GM18868 (cell line): Measurements from ENCODE around the gene MINDY4.

Experiments used
- ATAC-seq: cut with Tn5 transposase; IDR thresholded peaks from one replicate; pipeline ENCODE4 v1.9.1; 2021; ENCODE audit warnings: mild to moderate bottlenecking, moderate library complexity; ENCODE audit not compliant: unreplicated experiment

The MINDY4 gene

GRCh38 chr7:30873207-30873606 lies 102.0 kb downstream of the MINDY4 start:
- ATAC-seq: no peak

GRCh38 chr7:30873656-30874055 lies 102.4 kb downstream of the MINDY4 start:
- no peak for ATAC-seq

GRCh38 chr7:30874656-30875302 lies 103.6 kb downstream of the MINDY4 start:
- ATAC-seq: no peak

- ATAC-seq: no peak
Measured at GRCh38 chr7:30877015-30877769, 106.0 kb downstream of the MINDY4 start.

- ATAC-seq: no peak
Measured at GRCh38 chr7:30877993-30878392, 106.8 kb downstream of the MINDY4 start.

- no peak for ATAC-seq
Measured at GRCh38 chr7:30879139-30880124, 108.2 kb downstream of the MINDY4 start.

GRCh38 chr7:30880125-30880720 lies 109.0 kb downstream of the MINDY4 start:
- no peak for ATAC-seq

GRCh38 chr7:30880941-30881340 lies 109.7 kb downstream of the MINDY4 start:
- no peak for ATAC-seq

GRCh38 chr7:30881448-30881847 lies 110.2 kb downstream of the MINDY4 start:
- no peak for ATAC-seq

- no peak for ATAC-seq
Measured at GRCh38 chr7:30884881-30885280, 113.7 kb downstream of the MINDY4 start.

- ATAC-seq: no peak
Measured at GRCh38 chr7:30886608-30887011, 115.4 kb downstream of the MINDY4 start.

- no peak for ATAC-seq
Measured at GRCh38 chr7:30887464-30887872, 116.3 kb downstream of the MINDY4 start.

GRCh38 chr7:30888747-30889146 lies 117.5 kb downstream of the MINDY4 start:
- ATAC-seq: no peak

- ATAC-seq: no peak
Measured at GRCh38 chr7:30890226-30890625, 119.0 kb downstream of the MINDY4 start.

GRCh38 chr7:30893357-30893756 lies 122.1 kb downstream of the MINDY4 start:
- no peak for ATAC-seq

GRCh38 chr7:30894009-30894408 lies 122.8 kb downstream of the MINDY4 start:
- no peak for ATAC-seq

- no peak for ATAC-seq
Measured at GRCh38 chr7:30894866-30895605, 123.8 kb downstream of the MINDY4 start.

GRCh38 chr7:30896036-30896435 lies 124.8 kb downstream of the MINDY4 start:
- no peak for ATAC-seq

GRCh38 chr7:30896783-30897637 lies 125.8 kb downstream of the MINDY4 start:
- ATAC-seq: no peak
